GM19455 (cell line): ENCODE measurements around the gene ACOX3.
"Not testable (repeated sequence)": the region's sequence is repeated elsewhere in the genome, so short reads cannot be mapped to it uniquely, and the experiment has no call there.

Experiments used
- ATAC-seq: cut with Tn5 transposase; IDR thresholded peaks from one replicate; pipeline ENCODE4 v1.9.1; 2021; ENCODE audit not compliant: unreplicated experiment

ACOX3 gene

GRCh38 chr4:8435656-8436121 lies 4.8 kb downstream of the ACOX3 start:
- peak; percentile 73 for ATAC-seq

- ATAC-seq, result no peak
These were observed 6.1 kb downstream of the ACOX3 start for GRCh38 chr4:8434251-8435073.

- no peak for ATAC-seq
These were observed 7.4 kb downstream of the ACOX3 start for GRCh38 chr4:8433136-8433535.

- ATAC-seq, result no peak
These were observed 9.0 kb downstream of the ACOX3 start for GRCh38 chr4:8431553-8431952.

GRCh38 chr4:8428288-8429097 lies 12.0 kb downstream of the ACOX3 start:
- peak; percentile 93 for ATAC-seq

GRCh38 chr4:8427761-8428287 lies 12.7 kb downstream of the ACOX3 start:
- ATAC-seq, result peak; percentile 61

GRCh38 chr4:8427262-8427661 lies 13.3 kb downstream of the ACOX3 start:
- ATAC-seq, result no peak

GRCh38 chr4:8422786-8423185 lies 17.7 kb downstream of the ACOX3 start:
- ATAC-seq, result no peak

GRCh38 chr4:8422327-8422726 lies 18.2 kb downstream of the ACOX3 start:
- no peak for ATAC-seq

- ATAC-seq, result not testable (repeated sequence)
These were observed 20.4 kb downstream of the ACOX3 start for GRCh38 chr4:8420151-8420550.

- no peak for ATAC-seq
These were observed 21.1 kb downstream of the ACOX3 start for GRCh38 chr4:8419222-8420041.

GRCh38 chr4:8417071-8417614 lies 23.4 kb downstream of the ACOX3 start:
- ATAC-seq, result no peak

GRCh38 chr4:8414377-8414776 lies 26.1 kb downstream of the ACOX3 start:
- no peak for ATAC-seq

GRCh38 chr4:8412288-8412687 lies 28.2 kb downstream of the ACOX3 start:
- ATAC-seq, result no peak

GRCh38 chr4:8411351-8412180 lies 29.0 kb downstream of the ACOX3 start:
- no peak for ATAC-seq

- ATAC-seq, result no peak
These were observed 29.8 kb downstream of the ACOX3 start for GRCh38 chr4:8410641-8411271.

GRCh38 chr4:8410066-8410625 lies 30.4 kb downstream of the ACOX3 start:
- no peak for ATAC-seq

- no peak for ATAC-seq
These were observed 31.1 kb downstream of the ACOX3 start for GRCh38 chr4:8409264-8410065.
